HG02798 (cell line): Measurements from ENCODE around the gene AFDN.

ENCODE experiments used
- ATAC-seq: cut with Tn5 transposase; IDR thresholded peaks from one replicate; pipeline ENCODE4 v1.9.1; 2021; ENCODE audit warnings: mild to moderate bottlenecking; ENCODE audit not compliant: unreplicated experiment, poor library complexity

AFDN gene

GRCh38 chr6:168011291-168011690 lies 184.6 kb downstream of the AFDN start:
- ATAC-seq = no peak

DNA sequence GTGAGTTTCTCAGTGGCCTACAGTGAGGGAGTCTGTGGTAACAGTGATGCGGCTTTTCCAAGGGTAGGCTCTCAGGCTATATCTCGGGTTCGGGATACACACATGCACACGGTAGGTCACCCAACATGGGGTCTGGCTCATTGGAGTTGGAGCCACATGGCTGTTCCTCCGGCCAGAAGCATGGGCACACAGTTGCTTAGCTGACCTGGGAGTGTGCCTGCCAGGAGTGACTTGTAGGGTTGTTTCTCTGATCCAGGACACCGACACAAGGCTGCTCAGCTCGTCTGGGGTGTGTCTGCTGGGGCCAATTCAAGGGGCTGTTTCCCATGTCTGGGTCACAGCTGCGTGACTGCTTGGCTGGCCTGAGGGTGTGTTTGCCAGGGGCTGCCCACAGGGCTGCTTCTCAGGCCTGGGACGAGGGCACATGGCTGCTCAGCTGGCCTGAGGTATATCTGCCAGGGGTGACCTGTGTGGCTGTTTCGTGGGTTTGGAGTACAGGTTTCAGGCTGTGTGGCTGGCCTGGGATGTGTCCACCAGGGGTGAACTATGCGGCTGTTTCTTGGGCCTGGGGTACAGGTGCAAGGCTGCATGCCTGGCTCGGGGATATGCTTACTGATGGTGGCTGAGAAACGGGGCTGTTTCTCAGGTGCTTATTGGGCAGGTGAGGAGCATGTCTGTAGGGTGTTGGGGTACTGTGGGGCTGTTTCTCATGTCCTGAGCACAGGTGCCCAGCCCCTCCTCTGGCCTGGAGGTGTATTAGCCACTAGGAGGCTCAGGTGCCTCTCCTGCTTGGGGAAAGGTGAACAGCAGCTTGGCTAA lies 185.9 kb downstream of the AFDN start:
- no peak for ATAC-seq

GRCh38 chr6:168013250-168013915 lies 186.7 kb downstream of the AFDN start:
- no peak for ATAC-seq

DNA sequence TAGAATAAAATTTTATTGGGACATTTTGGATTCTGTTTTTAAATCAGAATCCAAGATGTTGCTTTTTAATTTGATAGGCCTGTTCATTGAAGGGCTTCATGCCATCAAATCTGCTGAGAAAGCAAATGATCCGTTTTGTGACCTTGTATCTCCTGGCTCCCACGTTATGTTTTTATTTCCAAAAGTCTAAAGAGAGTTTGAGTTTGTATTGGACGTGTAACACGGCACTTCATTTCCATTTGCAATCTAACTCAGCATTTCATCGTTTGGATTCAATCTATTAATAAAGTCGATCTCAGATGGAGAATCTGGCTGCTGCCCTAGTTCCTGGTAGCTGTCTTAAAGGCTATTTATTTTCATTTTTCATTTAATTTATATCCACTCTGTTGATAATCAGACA lies 187.7 kb downstream of the AFDN start:
- no peak for ATAC-seq

DNA sequence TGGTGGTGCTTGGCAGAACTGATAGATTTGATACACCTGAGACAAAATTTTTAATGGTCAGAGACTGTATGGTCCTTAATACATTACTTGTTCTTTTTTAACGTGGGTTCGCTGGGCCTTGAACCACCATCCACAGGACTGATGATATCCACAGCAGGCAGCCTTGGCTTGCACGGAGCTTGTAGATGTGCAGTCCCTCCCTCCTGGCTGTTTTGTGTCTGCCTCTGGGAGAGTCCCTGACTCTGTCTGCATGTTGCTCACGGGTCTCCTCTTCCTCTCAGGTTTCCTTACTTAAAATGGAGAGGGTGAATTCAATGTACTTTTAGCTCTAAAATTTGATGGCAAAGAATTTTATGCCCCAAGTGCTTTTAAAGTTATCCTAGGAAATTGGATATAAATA lies 188.3 kb downstream of the AFDN start:
- no peak for ATAC-seq

DNA sequence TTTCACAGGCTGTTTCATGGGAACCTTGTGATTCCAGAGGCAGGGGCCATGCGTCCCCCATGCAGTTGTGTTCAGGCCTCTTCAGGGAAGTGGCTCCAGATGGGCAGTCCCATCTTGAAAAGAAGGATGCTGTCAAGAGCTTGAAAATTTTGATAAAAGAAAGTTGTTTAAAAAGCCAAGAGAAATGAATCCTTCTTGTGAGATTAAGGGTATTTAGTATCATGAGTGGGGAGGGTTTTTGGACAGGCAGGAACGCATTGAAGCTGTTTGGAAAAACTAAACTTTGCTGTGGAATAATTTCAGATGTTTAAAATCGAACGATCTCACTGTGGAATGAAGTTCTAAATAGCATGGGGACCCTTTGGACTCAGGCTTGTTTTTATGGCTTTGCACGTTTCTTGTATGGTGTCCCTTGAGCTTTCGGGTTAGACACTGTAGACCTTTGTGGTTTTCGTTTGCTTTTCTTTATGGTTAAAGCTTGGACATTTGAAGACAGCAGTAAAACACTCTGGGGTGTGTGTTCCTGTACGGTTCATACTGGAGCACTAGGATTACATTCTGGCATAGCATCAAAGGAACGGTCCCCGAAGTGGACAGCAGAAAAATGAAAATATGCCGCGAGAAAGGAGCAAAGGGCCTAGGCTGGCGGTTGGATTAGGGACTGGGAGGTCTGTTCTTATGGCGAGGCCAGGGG lies 188.9 kb downstream of the AFDN start:
- no peak for ATAC-seq

DNA sequence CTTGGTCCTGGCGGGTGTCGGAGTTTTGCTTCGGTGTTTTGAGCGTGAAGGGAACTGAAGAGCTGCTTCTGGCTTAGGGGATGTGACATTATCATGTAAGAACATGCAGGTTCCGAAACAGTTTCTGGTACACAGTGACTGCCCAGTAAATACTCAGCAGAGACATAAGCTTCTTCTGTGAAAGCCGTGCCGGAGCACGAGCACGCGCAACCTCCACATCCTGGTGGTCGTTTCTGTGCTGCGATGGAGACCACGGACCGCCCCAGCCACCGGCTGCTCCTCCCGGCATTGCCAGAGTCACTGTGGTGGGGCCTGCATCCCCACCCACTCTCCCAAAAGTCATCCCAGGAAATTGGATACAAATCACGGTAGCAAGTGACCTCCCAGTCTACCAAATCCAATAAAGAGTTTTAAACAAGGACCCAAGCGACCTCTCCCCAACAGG lies 189.5 kb downstream of the AFDN start:
- ATAC-seq = no peak

DNA sequence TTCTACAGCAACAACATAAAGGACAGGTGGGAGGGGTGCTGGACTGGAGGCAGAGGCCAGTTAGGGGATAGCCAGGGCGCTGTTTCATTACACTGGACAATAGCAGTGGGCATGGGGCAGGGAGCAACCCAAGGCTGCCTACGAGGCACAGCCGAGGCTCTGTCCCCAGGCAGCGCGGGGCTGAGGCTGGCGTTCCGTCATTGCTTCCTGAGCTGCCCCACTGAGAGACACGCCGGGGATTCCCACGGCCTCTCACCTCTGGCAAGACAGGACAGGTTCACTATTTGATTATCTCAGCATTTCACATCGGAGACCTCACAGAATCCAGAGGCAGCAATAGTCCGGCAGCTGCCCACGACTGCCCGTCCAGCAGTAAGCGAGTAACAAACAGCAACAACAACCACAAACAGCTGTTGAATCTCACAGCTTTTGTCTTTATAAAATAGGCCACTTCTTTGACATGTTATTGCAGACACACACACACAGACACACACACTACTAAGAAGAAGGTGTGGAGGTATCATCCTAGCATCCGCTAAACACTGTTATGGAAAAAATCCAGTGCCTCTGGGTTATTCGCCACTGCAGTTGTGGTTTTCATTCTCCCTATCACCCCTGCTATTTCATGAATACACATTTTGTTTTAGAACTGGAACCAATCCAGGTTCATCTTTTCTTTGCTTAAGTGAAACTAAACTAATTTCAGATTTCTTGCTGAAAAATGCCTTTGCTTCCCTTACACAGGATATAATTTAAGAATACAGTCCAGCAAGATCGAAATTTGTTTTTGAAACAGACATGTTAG lies 190.2 kb downstream of the AFDN start:
- no peak for ATAC-seq

DNA sequence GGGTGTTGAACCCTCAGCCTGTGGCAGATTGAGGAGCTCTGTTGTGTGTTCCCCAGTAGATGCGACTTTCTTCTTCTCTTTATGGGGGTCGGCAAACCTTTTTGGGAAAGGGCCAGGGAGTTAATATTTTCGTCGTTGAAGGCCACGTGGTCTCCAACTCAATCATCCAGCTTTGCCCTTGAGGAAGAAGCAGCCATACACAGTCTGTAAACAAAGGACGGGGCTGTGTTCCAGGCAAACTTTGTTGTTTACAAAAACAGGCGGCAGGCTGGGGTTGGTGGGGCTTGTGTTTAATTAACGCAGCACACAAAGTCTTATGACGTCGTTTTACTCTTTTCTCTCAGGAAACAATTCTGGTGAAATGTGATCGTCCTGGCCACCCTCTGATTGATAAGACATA lies 190.9 kb downstream of the AFDN start:
- ATAC-seq = no peak

GRCh38 chr6:168018664-168019063 lies 192.0 kb downstream of the AFDN start:
- no peak for ATAC-seq

- ATAC-seq = no peak
Measured at GRCh38 chr6:168020242-168020641, 193.5 kb downstream of the AFDN start.

DNA sequence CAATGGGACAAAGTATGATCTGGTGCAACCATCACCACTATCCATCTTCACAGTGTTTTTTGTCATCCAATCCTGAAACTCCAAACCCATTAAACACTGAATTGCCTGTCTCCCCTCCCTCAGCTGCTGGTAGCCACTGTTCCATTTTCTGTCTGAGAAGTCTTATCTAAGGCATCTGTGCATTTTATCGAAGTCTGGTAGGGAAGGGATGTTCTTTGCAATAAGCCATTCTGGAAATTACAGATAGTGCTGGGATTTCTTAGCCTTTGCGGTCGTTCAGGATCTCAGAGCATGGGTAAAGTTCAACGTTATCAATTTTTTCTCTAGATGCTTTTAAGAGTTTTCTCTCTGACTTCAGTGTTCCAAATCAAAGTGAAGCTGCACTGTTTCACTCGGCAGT lies 194.9 kb downstream of the AFDN start:
- ATAC-seq = no peak
